ENCODE data around the gene ERMARD.

The ERMARD gene

DNA sequence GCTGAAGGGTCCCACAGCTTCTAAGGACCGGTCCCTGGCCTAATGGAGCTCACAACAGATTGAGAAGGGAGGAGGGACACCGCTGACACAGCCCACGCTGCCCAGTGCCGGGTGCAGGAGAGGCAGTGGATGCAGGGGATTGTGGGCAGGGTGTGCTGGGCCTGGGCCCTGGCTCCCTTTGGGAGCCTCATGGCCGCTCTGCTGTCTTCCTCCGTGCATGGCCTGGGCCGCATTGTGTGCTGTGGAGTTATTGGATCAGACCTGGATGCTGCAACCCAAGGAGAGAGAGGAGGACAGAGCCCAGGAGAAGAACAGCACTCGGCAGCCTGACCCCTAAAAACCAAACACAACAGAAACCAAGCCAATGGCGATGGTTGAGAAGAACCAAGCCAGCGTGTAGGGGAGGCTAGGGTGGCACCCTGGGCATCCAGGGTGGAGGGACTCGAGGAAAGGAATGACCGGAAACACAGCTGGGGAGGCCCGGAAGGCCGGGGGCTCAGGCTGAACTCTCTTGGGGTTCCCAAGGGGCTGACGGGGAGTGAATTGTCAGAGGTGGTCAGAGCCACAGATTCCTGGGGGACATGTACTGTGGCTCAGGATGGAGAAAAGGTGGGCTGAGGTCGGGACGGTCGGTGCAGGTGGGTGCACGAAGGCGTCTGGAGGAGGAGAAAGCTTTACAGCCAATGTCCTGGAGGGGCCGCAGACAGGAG, 41.0 kb downstream of the ERMARD start:
- no peak overlapping the region for H3K9ac ChIP-seq (ENCODE audit: low read length)
- H3K9me3 ChIP-seq (ENCODE audit: insufficient read depth, low read length) = no peaks in the 10 kb centered on the region
- no peak overlapping the region for H2AFZ ChIP-seq (ENCODE audit: low read depth, low read length, severe bottlenecking)
- no peaks in the 10 kb centered on the region for H3K27me3 ChIP-seq (ENCODE audit: low read length)
- no peaks in the 10 kb centered on the region for H3K36me3 ChIP-seq (ENCODE audit: low read length)
- no peaks in the 10 kb centered on the region for H3F3A ChIP-seq (ENCODE audit: insufficient read depth)
- H3K4me2 ChIP-seq (ENCODE audit: low read depth, low read length, poor library complexity, severe bottlenecking) = no peak overlapping the region
- H3K79me2 ChIP-seq (ENCODE audit: insufficient read depth, low read length) = no peaks in the 10 kb centered on the region
- H3K9me2 ChIP-seq (replicated peaks; ENCODE audit: insufficient read depth, low read length) = no peaks in the 10 kb centered on the region
- no peaks in the 10 kb centered on the region for H4K20me1 ChIP-seq (ENCODE audit: low read depth, low read length)
- TF ChIP-seq, protein P1, sequence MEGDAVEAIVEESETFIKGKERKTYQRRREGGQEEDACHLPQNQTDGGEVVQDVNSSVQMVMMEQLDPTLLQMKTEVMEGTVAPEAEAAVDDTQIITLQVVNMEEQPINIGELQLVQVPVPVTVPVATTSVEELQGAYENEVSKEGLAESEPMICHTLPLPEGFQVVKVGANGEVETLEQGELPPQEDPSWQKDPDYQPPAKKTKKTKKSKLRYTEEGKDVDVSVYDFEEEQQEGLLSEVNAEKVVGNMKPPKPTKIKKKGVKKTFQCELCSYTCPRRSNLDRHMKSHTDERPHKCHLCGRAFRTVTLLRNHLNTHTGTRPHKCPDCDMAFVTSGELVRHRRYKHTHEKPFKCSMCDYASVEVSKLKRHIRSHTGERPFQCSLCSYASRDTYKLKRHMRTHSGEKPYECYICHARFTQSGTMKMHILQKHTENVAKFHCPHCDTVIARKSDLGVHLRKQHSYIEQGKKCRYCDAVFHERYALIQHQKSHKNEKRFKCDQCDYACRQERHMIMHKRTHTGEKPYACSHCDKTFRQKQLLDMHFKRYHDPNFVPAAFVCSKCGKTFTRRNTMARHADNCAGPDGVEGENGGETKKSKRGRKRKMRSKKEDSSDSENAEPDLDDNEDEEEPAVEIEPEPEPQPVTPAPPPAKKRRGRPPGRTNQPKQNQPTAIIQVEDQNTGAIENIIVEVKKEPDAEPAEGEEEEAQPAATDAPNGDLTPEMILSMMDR (IDR thresholded peaks at IDR 0.05; ENCODE audit: insufficient read depth, low read length, poor library complexity, severe bottlenecking) = no peak
- TF ChIP-seq EZH2phosphoT487 (conservative IDR thresholded peaks at IDR 0.05; ENCODE audit: low read length) = no peak
- no peak overlapping the region for H3K4me3 ChIP-seq (ENCODE audit: insufficient read depth, low read length, poor library complexity, severe bottlenecking)
- no peak overlapping the region for H3K27ac ChIP-seq (ENCODE audit: low read depth, low read length)

DNA sequence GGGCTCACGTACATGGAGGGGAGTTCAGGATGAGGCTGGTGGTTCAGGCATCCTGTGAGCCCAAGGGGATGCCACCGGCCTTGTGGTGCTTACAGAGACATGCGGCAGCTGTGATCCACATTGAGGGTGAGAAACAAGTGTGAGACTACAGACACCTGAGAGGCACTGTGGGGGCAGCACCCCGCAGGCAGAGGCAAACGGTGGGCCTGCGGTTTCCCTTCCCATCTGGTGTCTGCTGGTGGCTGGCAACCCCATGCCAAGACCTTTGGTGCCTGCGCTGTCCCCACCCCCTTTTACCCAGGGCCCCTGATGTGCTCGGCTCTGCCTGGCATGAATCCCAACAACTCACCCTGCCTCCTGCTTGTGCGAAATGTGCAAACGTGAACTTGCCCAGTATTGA, 42.0 kb downstream of the ERMARD start:
- Histone ChIP-seq H3K27ac (ENCODE audit: low read depth, low read length) (no peak overlapping the region), H3K27me3 (ENCODE audit: low read length) (no peaks in the 10 kb centered on the region), H3K4me2 (ENCODE audit: low read depth, low read length, poor library complexity, severe bottlenecking) (no peak overlapping the region)

DNA sequence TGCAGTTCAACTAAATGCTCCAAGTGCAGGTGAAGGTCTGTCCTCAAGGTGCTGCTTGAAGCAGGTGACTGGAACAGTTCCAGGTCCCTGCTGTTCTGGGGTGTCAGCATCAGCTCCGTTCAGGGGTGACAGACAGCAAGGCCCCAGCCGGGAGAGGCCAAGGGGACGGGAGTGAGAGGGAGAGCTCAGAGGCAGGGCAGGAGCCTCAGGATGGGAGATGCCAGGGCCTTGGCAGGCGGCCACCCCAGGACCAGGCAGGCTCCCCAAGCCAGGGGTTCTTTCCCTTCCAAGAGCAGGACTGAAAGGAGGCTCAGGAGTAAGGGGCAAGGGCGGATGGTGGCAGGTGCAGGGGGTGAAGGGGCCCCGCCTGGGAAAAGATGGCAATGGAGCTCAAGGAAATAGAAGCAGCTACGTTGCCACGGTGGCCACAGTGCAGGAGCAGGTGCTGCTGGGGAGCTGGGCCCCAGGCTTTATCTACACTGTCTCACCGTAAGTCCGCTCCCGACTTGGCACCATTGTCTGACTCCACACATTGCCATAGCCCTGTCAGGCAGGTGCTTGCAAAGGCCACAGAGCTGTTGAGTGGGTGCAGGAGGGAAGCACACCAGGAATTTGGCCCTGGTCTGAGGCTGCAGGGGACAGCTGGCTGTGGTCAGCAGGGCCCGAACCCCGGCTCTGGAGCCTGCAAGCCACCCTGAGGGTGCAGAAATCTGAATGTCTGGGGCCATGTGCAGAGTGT, 43.1 kb downstream of the ERMARD start:
- Histone ChIP-seq H3K79me2 (ENCODE audit: insufficient read depth, low read length) (no peaks in the 10 kb centered on the region), H3K4me3 (ENCODE audit: insufficient read depth, low read length, poor library complexity, severe bottlenecking) (no peak overlapping the region), H3K9me2 (replicated peaks; ENCODE audit: insufficient read depth, low read length) (no peaks in the 10 kb centered on the region), H2AFZ (ENCODE audit: low read depth, low read length, severe bottlenecking) (no peak overlapping the region), H4K20me1 (ENCODE audit: low read depth, low read length) (no peaks in the 10 kb centered on the region), H3K36me3 (ENCODE audit: low read length) (no peaks in the 10 kb centered on the region), H3K9ac (ENCODE audit: low read length) (no peak overlapping the region), H3K4me2 (ENCODE audit: low read depth, low read length, poor library complexity, severe bottlenecking) (no peak overlapping the region), H3F3A (ENCODE audit: insufficient read depth) (no peaks in the 10 kb centered on the region), H3K27me3 (ENCODE audit: low read length) (no peaks in the 10 kb centered on the region), H3K9me3 (ENCODE audit: insufficient read depth, low read length) (no peaks in the 10 kb centered on the region), H3K27ac (ENCODE audit: low read depth, low read length) (no peak overlapping the region)
- TF ChIP-seq EZH2phosphoT487 (conservative IDR thresholded peaks at IDR 0.05; ENCODE audit: low read length) = no peak
- TF ChIP-seq, protein P1 (IDR thresholded peaks at IDR 0.05; ENCODE audit: insufficient read depth, low read length, poor library complexity, severe bottlenecking) = no peak

More for the DNA sequence above, 42.0 kb downstream of the ERMARD start:
- Histone ChIP-seq H3F3A (ENCODE audit: insufficient read depth) (no peaks in the 10 kb centered on the region), H3K36me3 (ENCODE audit: low read length) (no peaks in the 10 kb centered on the region), H3K9me2 (replicated peaks; ENCODE audit: insufficient read depth, low read length) (no peaks in the 10 kb centered on the region), H3K9me3 (ENCODE audit: insufficient read depth, low read length) (no peaks in the 10 kb centered on the region), H3K79me2 (ENCODE audit: insufficient read depth, low read length) (no peaks in the 10 kb centered on the region), H4K20me1 (ENCODE audit: low read depth, low read length) (no peaks in the 10 kb centered on the region), H2AFZ (ENCODE audit: low read depth, low read length, severe bottlenecking) (no peak overlapping the region), H3K4me3 (ENCODE audit: insufficient read depth, low read length, poor library complexity, severe bottlenecking) (no peak overlapping the region), H3K9ac (ENCODE audit: low read length) (no peak overlapping the region)
- TF ChIP-seq, protein P1 (IDR thresholded peaks at IDR 0.05; ENCODE audit: insufficient read depth, low read length, poor library complexity, severe bottlenecking) = no peak
